Measurements from ENCODE around the gene MMP28.

GRCh38 chr17:35764123-35764991, 31.1 kb downstream of the MMP28 start:
- TF ChIP-seq CTCF (conservative IDR thresholded peaks at IDR 0.05 in 1 of 2, IDR thresholded peaks at IDR 0.05 in 1 of 2; ENCODE audit: low read depth in 1 of 2, low read length in 2 of 2) (peak; percentile 74 to 84), EZH2 (IDR thresholded peaks at IDR 0.05; ENCODE audit: low read length, missing control alignments) (no peak)
